ENCODE results near the gene FRMD8.

FRMD8 gene

GRCh38 chr11:65376138-65376713, 10.2 kb upstream of the FRMD8 start:
- no peak for DNase-seq

GRCh38 chr11:65377036-65377435, 9.4 kb upstream of the FRMD8 start:
- no peak for DNase-seq

GRCh38 chr11:65377777-65378176, 8.7 kb upstream of the FRMD8 start:
- no peak for DNase-seq

GRCh38 chr11:65378208-65378927, 8.1 kb upstream of the FRMD8 start:
- DNase-seq: peak; percentile 56 to 65

GRCh38 chr11:65378928-65379638, 7.4 kb upstream of the FRMD8 start:
- DNase-seq: no peak

- no peak for DNase-seq
These were observed 6.6 kb upstream of the FRMD8 start for GRCh38 chr11:65379698-65380459.

GRCh38 chr11:65380460-65381119, 5.8 kb upstream of the FRMD8 start:
- DNase-seq: no peak

GRCh38 chr11:65381716-65382032, 4.8 kb upstream of the FRMD8 start:
- peak; percentile 67 to 74 for DNase-seq

GRCh38 chr11:65382033-65382803, 4.2 kb upstream of the FRMD8 start, which contains the start of gene SLC25A45:
SLC25A45 (minus strand) TSS chr11:65382646; CDS start chr11:65381951, 695 bp downstream.
- peak; percentile 92 to 94 for DNase-seq

GRCh38 chr11:65382804-65383368, 3.6 kb upstream of the FRMD8 start:
- DNase-seq: no peak

GRCh38 chr11:65383778-65384177, 2.7 kb upstream of the FRMD8 start:
- DNase-seq: no peak

GRCh38 chr11:65384301-65384889, 2.0 kb upstream of the FRMD8 start:
- DNase-seq: peak in 1 of 2 donors; percentile 13

GRCh38 chr11:65388731-65389130, 2.3 kb downstream of the FRMD8 start:
- no peak for DNase-seq

- no peak for DNase-seq
These were observed 3.0 kb downstream of the FRMD8 start for GRCh38 chr11:65389294-65389980.

GRCh38 chr11:65390099-65390941, 3.9 kb downstream of the FRMD8 start:
- no peak for DNase-seq

- no peak for DNase-seq
These were observed 4.6 kb downstream of the FRMD8 start for GRCh38 chr11:65390996-65391395.

GRCh38 chr11:65392186-65392829, 5.9 kb downstream of the FRMD8 start:
- no peak for DNase-seq

GRCh38 chr11:65392899-65393298, 6.5 kb downstream of the FRMD8 start:
- DNase-seq: no peak

All from inflammatory macrophage (primary cell).